NOMO-1 treated with DMSO at 0.1 percent for 48 hours (cell line): ENCODE data around the gene GSK3B.

Experiments
- DNase-seq: peaks from one replicate; lab custom pipeline; 2025; ENCODE audit not compliant: unreplicated experiment; lab: John Stamatoyannopoulos, UW

Gene GSK3B

GRCh38 chr3:120098710-120099109, 4.5 kb upstream of the GSK3B start:
- no peak for DNase-seq

- no peak for DNase-seq
Observed at GRCh38 chr3:120095979-120096426, 1.8 kb upstream of the GSK3B start.

GRCh38 chr3:120095226-120095978, 1.2 kb upstream of the GSK3B start:
- DNase-seq: peak; percentile 82

- peak; percentile 99 for DNase-seq
Observed at GRCh38 chr3:120094776-120095225, 554 bp upstream of the GSK3B start.

GRCh38 chr3:120093119-120093910, 932 bp downstream of the GSK3B start:
- peak; percentile 21 for DNase-seq

- no peak for DNase-seq
Observed at GRCh38 chr3:120092474-120092873, 1.8 kb downstream of the GSK3B start.

GRCh38 chr3:120090422-120090821, 3.8 kb downstream of the GSK3B start:
- no peak for DNase-seq

- DNase-seq: no peak
Observed at GRCh38 chr3:120089089-120089488, 5.2 kb downstream of the GSK3B start.

GRCh38 chr3:120088622-120089021, 5.6 kb downstream of the GSK3B start:
- DNase-seq: no peak

- no peak for DNase-seq
Observed at GRCh38 chr3:120081719-120082118, 12.5 kb downstream of the GSK3B start.

- DNase-seq: no peak
Observed at GRCh38 chr3:120080836-120081235, 13.4 kb downstream of the GSK3B start.

GRCh38 chr3:120077731-120078130, 16.5 kb downstream of the GSK3B start:
- DNase-seq: no peak

- no peak for DNase-seq
Observed at GRCh38 chr3:120072867-120073525, 21.3 kb downstream of the GSK3B start.

GRCh38 chr3:120071259-120071658, 23.0 kb downstream of the GSK3B start:
- DNase-seq: no peak

GRCh38 chr3:120070263-120070981, 23.8 kb downstream of the GSK3B start:
- no peak for DNase-seq

GRCh38 chr3:120067083-120067482, 27.2 kb downstream of the GSK3B start:
- no peak for DNase-seq

- DNase-seq: no peak
Observed at GRCh38 chr3:120066634-120067033, 27.6 kb downstream of the GSK3B start.

- no peak for DNase-seq
Observed at GRCh38 chr3:120064641-120065040, 29.6 kb downstream of the GSK3B start.

GRCh38 chr3:120062474-120062873, 31.8 kb downstream of the GSK3B start:
- DNase-seq: no peak

- no peak for DNase-seq
Observed at GRCh38 chr3:120059081-120059864, 35.0 kb downstream of the GSK3B start.
